Measurements from ENCODE around the gene TIMP3. TPM values are rescaled to one million over a fixed set of nuclear protein-coding genes. Genes with fewer than 3 reads are reported as not detected.
A peak's percentile ranks its signal among the peaks of the same experiment; 100 is the strongest.

TIMP3 gene
- total and polyA plus RNA-seq, 8 donors: 30.4 to 248 (median 107) TPM

DNA sequence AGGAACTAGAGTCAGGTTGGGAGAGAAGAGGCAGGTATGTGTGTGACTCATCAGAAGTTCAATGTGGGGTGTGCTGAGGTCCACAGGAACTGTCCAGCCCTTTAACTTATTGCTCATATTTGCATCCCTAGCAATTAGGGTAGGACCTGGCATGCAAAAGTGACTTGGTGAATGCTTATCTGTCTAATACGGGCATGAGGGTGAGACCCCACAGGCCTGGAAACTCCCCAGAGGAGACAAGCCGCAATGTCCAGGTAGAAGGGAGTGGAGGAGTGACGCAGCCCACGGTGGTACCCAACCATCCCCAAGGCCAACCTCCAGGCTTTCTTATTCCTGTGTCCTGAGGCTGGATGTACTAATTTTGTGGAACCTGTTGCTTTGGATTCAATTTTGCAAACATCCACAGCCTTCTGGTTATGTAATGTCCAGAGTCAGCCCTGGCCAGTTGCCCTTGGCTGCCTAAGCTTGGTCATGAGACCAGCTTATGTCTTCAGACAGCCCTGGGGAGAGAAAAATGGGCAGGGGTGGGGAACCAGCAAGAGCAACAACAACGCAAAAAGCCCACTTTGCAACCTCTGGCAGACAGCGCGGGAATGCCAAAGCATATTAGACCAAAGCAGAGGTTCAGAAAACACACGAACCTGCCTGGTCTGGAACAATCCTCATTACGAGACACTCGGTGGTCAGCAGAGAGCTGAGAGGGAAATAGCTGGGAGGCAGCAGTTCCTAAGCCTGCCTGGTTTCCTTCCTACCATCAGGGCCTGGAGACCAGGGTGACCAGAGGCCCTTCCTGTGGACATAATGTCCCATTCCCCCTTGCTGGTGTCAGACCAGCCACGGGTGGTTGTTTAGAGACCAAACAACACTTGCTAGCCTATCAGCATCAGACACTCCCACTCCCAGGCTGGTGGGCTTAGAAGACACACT, 49.3 kb downstream of the TIMP3 start:
- Histone ChIP-seq H3K36me3 (peaks cover 10 to 19% (median 15%) of the 10 kb centered on the region in 4 donors), H3K4me1 (peaks cover 27 to 93% (median 60%) of the 10 kb centered on the region in 4 donors), H3K4me3 (no peak overlapping the region), H3K27ac (peak overlapping the region in 4 of 5 donors; percentile 67 to 85 (median 72)), H3K9me3 (no peaks in the 10 kb centered on the region), H3K27me3 (no peaks in the 10 kb centered on the region)
- intact Hi-C loops (cut with DNase I; ENCODE audit: low total_unique reads): no loop called here
- TF ChIP-seq POLR2AphosphoS5 (IDR thresholded peaks at IDR 0.05): peak; percentile 3 to 85 (median 39)
- TF ChIP-seq EP300 (IDR thresholded peaks at IDR 0.05): no peak
- TF ChIP-seq, protein P1, sequence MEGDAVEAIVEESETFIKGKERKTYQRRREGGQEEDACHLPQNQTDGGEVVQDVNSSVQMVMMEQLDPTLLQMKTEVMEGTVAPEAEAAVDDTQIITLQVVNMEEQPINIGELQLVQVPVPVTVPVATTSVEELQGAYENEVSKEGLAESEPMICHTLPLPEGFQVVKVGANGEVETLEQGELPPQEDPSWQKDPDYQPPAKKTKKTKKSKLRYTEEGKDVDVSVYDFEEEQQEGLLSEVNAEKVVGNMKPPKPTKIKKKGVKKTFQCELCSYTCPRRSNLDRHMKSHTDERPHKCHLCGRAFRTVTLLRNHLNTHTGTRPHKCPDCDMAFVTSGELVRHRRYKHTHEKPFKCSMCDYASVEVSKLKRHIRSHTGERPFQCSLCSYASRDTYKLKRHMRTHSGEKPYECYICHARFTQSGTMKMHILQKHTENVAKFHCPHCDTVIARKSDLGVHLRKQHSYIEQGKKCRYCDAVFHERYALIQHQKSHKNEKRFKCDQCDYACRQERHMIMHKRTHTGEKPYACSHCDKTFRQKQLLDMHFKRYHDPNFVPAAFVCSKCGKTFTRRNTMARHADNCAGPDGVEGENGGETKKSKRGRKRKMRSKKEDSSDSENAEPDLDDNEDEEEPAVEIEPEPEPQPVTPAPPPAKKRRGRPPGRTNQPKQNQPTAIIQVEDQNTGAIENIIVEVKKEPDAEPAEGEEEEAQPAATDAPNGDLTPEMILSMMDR (IDR thresholded peaks at IDR 0.05): no peak
- TF ChIP-seq POLR2A (IDR thresholded peaks at IDR 0.05): no peak
- peak; percentile 43 to 61 for DNase-seq
- 61 to 74% (median 71%) methylated on average over 11 of the region's 11 CpGs for WGBS, 5 donors

DNA sequence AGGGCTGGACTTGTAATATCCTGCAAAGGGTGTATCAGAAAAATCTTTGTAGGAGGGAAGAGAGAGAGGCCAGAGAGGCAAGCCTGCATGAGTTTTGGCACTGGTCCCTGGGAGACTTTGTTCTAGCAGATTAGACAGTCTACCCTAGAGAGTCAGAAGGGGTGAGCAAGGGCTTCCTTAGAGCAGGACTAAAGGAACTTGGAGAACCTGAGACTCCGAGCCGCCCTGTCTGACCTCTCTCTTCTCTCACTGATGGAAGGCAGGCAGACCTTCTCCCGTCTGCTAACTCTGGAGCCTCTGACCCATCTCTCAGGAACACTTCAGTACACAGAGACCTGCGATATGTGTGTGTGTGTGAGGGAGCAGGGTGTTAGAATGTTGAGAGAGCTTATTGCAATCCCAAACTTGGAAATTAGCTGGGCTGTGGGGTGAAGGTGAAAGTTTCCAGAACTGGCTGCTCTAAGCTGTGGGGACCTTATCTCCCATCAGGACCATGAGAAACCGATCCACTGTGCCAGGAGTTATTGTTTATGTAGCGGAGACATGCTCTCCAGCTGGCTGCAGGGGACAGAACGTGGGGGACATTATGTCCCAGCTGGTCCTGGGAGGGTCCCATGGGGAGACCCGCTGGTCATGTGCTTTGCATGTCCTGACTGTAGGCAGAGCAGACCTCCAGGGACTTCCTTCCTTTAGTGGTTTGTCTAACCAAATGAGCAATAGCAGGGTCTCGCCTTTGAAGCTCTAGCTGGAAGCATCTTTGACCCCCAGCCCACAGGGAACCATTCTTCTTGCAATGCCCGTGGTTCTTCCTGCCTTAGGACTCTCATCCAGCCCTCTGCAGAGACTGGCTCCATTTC, 51.1 kb downstream of the TIMP3 start:
- Histone ChIP-seq H3K27ac (peak overlapping the region; percentile 28 to 85 (median 68)), H3K27me3 (no peaks in the 10 kb centered on the region), H3K4me1 (peaks cover 19 to 75% (median 49%) of the 10 kb centered on the region in 4 donors), H3K4me3 (no peak overlapping the region), H3K9me3 (no peaks in the 10 kb centered on the region), H3K36me3 (peaks cover 23 to 27% (median 25%) of the 10 kb centered on the region in 4 donors)
- WGBS, 5 donors: 18 to 45% (median 43%) methylated on average over 10 of the region's 10 CpGs
- intact Hi-C loops (cut with DNase I; ENCODE audit: low total_unique reads): no loop called here
- DNase-seq: peak in 1 of 2 donors; percentile 52
- TF ChIP-seq POLR2AphosphoS5 (IDR thresholded peaks at IDR 0.05) (peak in 1 of 3 donors; percentile 30), EP300 (IDR thresholded peaks at IDR 0.05) (peak; percentile 65)
- TF ChIP-seq, protein P1 (IDR thresholded peaks at IDR 0.05): no peak

DNA sequence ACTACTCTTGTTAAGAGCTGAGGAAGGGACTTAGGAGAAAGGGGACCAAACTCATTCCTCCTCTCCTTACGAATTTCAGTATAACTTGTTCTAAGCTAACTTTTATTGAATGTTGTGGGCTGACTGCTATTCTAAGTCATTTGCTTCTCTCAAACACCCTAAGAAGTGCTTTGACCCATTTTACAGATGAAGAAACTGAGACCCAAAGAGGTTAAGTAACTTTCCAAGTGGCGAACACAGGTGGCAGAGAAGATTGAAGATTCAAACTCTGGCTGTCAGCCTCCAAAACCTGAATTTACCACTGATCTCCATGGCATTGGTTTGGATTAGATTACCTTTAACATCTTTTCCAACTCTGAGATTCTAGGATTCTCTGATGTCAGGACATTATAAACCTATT, 52.2 kb downstream of the TIMP3 start:
- no peaks in the 10 kb centered on the region for H3K9me3 ChIP-seq
- peak overlapping the region in 3 of 5 donors; percentile 28 to 76 (median 30) for H3K27ac ChIP-seq
- intact Hi-C loops (cut with DNase I; ENCODE audit: low total_unique reads): no loop called here
- TF ChIP-seq, protein P1 (IDR thresholded peaks at IDR 0.05): no peak
- TF ChIP-seq POLR2A (IDR thresholded peaks at IDR 0.05): no peak
- H3K27me3 ChIP-seq: no peaks in the 10 kb centered on the region
- peaks cover 19 to 65% (median 47%) of the 10 kb centered on the region in 4 donors for H3K4me1 ChIP-seq
- WGBS, 5 donors: 78 to 92% (median 84%) methylated on average over 2 of the region's 2 CpGs
- no peak overlapping the region for H3K4me3 ChIP-seq
- DNase-seq: no peak
- peaks cover 33 to 37% (median 36%) of the 10 kb centered on the region in 4 donors for H3K36me3 ChIP-seq

DNA sequence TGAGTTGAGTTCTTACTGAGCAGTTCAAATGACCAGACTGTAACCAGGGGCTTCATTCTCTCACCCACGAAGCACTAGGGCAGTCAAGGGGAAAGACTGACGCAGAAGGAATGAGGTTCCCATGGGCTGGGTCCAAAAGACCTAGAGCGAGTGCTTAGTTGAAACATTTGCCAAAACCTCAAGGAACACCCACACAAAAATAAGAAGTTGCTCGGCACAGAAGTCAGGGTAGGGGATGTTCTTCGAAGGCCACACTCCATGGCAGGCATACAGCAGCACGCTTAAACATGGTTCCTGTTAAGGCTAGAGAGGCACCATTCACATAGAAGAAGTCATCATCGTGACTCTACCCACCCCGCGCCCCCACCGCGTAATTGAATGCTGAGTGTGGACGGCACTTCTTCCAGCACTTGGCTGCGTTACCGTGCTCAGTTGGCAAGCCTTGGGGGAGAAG, 52.9 kb downstream of the TIMP3 start:
- Histone ChIP-seq H3K4me1 (peaks cover 19 to 58% (median 41%) of the 10 kb centered on the region in 4 donors), H3K27ac (peak overlapping the region in 2 of 5 donors; percentile 5 to 30), H3K36me3 (peaks cover 38 to 43% (median 41%) of the 10 kb centered on the region in 4 donors), H3K27me3 (no peaks in the 10 kb centered on the region), H3K4me3 (no peak overlapping the region), H3K9me3 (no peaks in the 10 kb centered on the region)
- WGBS, 5 donors: 79 to 90% (median 86%) methylated on average over 14 of the region's 14 CpGs
- intact Hi-C loops (cut with DNase I; ENCODE audit: low total_unique reads): no loop called here
- TF ChIP-seq POLR2A (IDR thresholded peaks at IDR 0.05) (no peak), POLR2AphosphoS5 (IDR thresholded peaks at IDR 0.05) (no peak), EP300 (IDR thresholded peaks at IDR 0.05) (no peak)
- TF ChIP-seq, protein P1 (IDR thresholded peaks at IDR 0.05): no peak
- no peak for DNase-seq

Data from stomach (tissue), 9 donors.